Measurements from ENCODE around the gene MTUS2. TPM values are rescaled to one million over a fixed set of nuclear protein-coding genes. Genes with fewer than 3 reads are reported as not detected.

Gene MTUS2
- total and polyA plus RNA-seq, 2 experiments from 2014 or later: 0.27 to 0.38 TPM

- TF ChIP-seq, protein P1, sequence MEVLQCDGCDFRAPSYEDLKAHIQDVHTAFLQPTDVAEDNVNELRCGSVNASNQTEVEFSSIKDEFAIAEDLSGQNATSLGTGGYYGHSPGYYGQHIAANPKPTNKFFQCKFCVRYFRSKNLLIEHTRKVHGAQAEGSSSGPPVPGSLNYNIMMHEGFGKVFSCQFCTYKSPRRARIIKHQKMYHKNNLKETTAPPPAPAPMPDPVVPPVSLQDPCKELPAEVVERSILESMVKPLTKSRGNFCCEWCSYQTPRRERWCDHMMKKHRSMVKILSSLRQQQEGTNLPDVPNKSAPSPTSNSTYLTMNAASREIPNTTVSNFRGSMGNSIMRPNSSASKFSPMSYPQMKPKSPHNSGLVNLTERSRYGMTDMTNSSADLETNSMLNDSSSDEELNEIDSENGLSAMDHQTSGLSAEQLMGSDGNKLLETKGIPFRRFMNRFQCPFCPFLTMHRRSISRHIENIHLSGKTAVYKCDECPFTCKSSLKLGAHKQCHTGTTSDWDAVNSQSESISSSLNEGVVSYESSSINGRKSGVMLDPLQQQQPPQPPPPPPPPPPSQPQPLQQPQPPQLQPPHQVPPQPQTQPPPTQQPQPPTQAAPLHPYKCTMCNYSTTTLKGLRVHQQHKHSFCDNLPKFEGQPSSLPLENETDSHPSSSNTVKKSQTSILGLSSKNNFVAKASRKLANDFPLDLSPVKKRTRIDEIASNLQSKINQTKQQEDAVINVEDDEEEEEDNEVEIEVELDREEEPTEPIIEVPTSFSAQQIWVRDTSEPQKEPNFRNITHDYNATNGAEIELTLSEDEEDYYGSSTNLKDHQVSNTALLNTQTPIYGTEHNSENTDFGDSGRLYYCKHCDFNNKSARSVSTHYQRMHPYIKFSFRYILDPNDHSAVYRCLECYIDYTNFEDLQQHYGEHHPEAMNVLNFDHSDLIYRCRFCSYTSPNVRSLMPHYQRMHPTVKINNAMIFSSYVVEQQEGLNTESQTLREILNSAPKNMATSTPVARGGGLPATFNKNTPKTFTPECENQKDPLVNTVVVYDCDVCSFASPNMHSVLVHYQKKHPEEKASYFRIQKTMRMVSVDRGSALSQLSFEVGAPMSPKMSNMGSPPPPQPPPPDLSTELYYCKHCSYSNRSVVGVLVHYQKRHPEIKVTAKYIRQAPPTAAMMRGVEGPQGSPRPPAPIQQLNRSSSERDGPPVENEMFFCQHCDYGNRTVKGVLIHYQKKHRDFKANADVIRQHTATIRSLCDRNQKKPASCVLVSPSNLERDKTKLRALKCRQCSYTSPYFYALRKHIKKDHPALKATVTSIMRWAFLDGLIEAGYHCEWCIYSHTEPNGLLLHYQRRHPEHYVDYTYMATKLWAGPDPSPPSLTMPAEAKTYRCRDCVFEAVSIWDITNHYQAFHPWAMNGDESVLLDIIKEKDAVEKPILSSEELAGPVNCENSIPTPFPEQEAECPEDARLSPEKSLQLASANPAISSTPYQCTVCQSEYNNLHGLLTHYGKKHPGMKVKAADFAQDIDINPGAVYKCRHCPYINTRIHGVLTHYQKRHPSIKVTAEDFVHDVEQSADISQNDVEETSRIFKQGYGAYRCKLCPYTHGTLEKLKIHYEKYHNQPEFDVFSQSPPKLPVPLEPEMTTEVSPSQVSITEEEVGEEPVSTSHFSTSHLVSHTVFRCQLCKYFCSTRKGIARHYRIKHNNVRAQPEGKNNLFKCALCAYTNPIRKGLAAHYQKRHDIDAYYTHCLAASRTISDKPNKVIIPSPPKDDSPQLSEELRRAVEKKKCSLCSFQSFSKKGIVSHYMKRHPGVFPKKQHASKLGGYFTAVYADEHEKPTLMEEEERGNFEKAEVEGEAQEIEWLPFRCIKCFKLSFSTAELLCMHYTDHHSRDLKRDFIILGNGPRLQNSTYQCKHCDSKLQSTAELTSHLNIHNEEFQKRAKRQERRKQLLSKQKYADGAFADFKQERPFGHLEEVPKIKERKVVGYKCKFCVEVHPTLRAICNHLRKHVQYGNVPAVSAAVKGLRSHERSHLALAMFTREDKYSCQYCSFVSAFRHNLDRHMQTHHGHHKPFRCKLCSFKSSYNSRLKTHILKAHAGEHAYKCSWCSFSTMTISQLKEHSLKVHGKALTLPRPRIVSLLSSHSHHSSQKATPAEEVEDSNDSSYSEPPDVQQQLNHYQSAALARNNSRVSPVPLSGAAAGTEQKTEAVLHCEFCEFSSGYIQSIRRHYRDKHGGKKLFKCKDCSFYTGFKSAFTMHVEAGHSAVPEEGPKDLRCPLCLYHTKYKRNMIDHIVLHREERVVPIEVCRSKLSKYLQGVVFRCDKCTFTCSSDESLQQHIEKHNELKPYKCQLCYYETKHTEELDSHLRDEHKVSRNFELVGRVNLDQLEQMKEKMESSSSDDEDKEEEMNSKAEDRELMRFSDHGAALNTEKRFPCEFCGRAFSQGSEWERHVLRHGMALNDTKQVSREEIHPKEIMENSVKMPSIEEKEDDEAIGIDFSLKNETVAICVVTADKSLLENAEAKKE (CRISPR knock-in tag; IDR thresholded peaks at IDR 0.05): no peak
- TF ChIP-seq CREB1 (CRISPR knock-in tag; IDR thresholded peaks at IDR 0.05; ENCODE audit: low read depth): no peak
- TF ChIP-seq ZNF331 (CRISPR knock-in tag; IDR thresholded peaks at IDR 0.05; ENCODE audit: low read depth): no peak
- no peak for TF ChIP-seq NANOG (IDR thresholded peaks at IDR 0.05; ENCODE audit: borderline replicate concordance)
- TF ChIP-seq EZH2phosphoT487 (IDR thresholded peaks at IDR 0.05; ENCODE audit: unreplicated experiment): no peak
- TF ChIP-seq STAT1 (IDR thresholded peaks at IDR 0.05; ENCODE audit: unreplicated experiment): no peak
These were observed 34.5 kb downstream of the MTUS2 start (continued) for GRCh38 chr13:28854657-28855056.

DNA sequence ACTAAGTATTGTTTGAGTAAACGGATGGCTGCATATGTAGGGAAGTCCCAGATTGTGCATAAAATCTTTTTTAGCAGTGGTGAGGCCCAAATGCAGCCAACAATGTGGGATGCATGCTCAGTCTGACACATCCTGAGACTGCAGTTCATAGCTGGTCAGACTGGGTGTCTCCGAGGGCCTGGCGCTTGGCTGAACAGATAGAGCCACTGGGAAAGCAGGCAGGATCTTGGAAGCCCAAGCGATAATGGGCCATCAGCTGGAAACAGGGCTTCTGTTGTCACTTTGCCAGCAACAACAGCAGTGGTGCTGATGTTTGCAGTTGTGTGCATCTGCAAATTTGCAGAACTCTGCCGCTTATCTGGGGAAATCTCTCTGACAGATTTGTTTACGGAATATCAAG, 36.1 kb downstream of the MTUS2 start:
- Mint-ChIP-seq H3K4me1 (peaks cover 8% of the 10 kb centered on the region; the same call in 2 of the 3 replicates), H3K27me3 (ENCODE audit: insufficient read depth, low read depth, poor library complexity) (peaks cover 4% of the 10 kb centered on the region), H3K27ac (no peak overlapping the region), H3K9me3 (no peaks in the 10 kb centered on the region), H3K36me3 (ENCODE audit: low read depth) (no peaks in the 10 kb centered on the region), H3K4me3 (no peak overlapping the region)
- H3K27ac ChIP-seq (ENCODE audit: low read depth): no peak overlapping the region
- H3K36me3 ChIP-seq (ENCODE audit: insufficient read depth): no peaks in the 10 kb centered on the region
- no peaks in the 10 kb centered on the region for H3K4me1 ChIP-seq (ENCODE audit: insufficient read depth)
- H3K4me3 ChIP-seq: no peak overlapping the region
- DNase-seq (ENCODE audit: low spot score) (no peak), ATAC-seq (no peak)
- H4K20me1 ChIP-seq (replicated peaks; ENCODE audit: insufficient read depth): no peaks in the 10 kb centered on the region
- no peaks in the 10 kb centered on the region for H3K79me2 ChIP-seq (replicated peaks; ENCODE audit: insufficient read depth)
- H3K9me2 ChIP-seq (ENCODE audit: insufficient read depth): no peaks in the 10 kb centered on the region
- no peak overlapping the region for H2AFZ ChIP-seq
- H3K27me3 ChIP-seq (ENCODE audit: insufficient read depth): no peaks in the 10 kb centered on the region
- TF ChIP-seq EZH2phosphoT487 (IDR thresholded peaks at IDR 0.05; ENCODE audit: unreplicated experiment) (no peak), CREB1 (CRISPR knock-in tag; IDR thresholded peaks at IDR 0.05; ENCODE audit: low read depth) (no peak), JUNB (IDR thresholded peaks at IDR 0.05; ENCODE audit: unreplicated experiment) (no peak), NANOG (IDR thresholded peaks at IDR 0.05; ENCODE audit: borderline replicate concordance) (no peak), POLR2AphosphoS5 (IDR thresholded peaks at IDR 0.05; ENCODE audit: low read depth) (no peak), ZNF331 (CRISPR knock-in tag; IDR thresholded peaks at IDR 0.05; ENCODE audit: low read depth) (no peak)
- no peak overlapping the region for H3K4me2 ChIP-seq
- no peaks in the 10 kb centered on the region for H3F3A ChIP-seq (replicated peaks; ENCODE audit: low read depth)
